BLaER1 (cell line): ENCODE measurements around the gene QPCT.

Experiments
- H3K27ac ChIP-seq: shearing (Covaris generic); formaldehyde crosslinking; 2 replicates; pipeline ENCODE4 v1.8.1; 2022
- H3K27me3 ChIP-seq: shearing (Covaris generic); formaldehyde crosslinking; 2 replicates; pipeline ENCODE4 v1.8.1; 2022
- H3K36me3 ChIP-seq: shearing (Covaris generic); formaldehyde crosslinking; 2 replicates; pipeline ENCODE4 v1.8.1; 2022
- H3K4me1 ChIP-seq: shearing (Covaris generic); formaldehyde crosslinking; 2 replicates; pipeline ENCODE4 v1.8.1; 2022
- H3K4me2 ChIP-seq: shearing (Covaris generic); formaldehyde crosslinking; 2 replicates; pipeline ENCODE4 v1.8.1; 2022
- H3K4me3 ChIP-seq: shearing (Covaris generic); formaldehyde crosslinking; 2 replicates; pipeline ENCODE4 v1.8.1; 2022
- H3K9ac ChIP-seq: shearing (Covaris generic); formaldehyde crosslinking; 2 replicates; pipeline ENCODE4 v1.8.1; 2022
- H3K9me3 ChIP-seq: shearing (Covaris generic); formaldehyde crosslinking; 2 replicates; pipeline ENCODE4 v1.8.1; 2022
- H4K20me1 ChIP-seq: shearing (Covaris generic); formaldehyde crosslinking; 2 replicates; pipeline ENCODE4 v1.8.1; 2022
- Cebpa-rat ChIP-seq: shearing (Covaris generic); IDR thresholded peaks from 2 replicates; pipeline ENCODE4 v1.8.1; 2022

The QPCT gene

GRCh38 chr2:37418956-37419355 is 74.5 kb downstream of the QPCT start:
- Histone ChIP-seq H3K4me3 (no peak overlapping the region), H3K4me2 (no peak overlapping the region), H4K20me1 (no peaks in the 10 kb centered on the region), H3K36me3 (no peaks in the 10 kb centered on the region), H3K27ac (no peak overlapping the region), H3K27me3 (no peaks in the 10 kb centered on the region), H3K4me1 (no peaks in the 10 kb centered on the region), H3K9ac (no peak overlapping the region), H3K9me3 (no peaks in the 10 kb centered on the region)
- no peak for TF ChIP-seq Cebpa-rat

GRCh38 chr2:37421686-37422085 is 77.3 kb downstream of the QPCT start:
- H3K4me3 ChIP-seq = no peak overlapping the region
- H3K9me3 ChIP-seq = no peaks in the 10 kb centered on the region
- no peaks in the 10 kb centered on the region for H3K27me3 ChIP-seq
- H3K4me2 ChIP-seq = no peak overlapping the region
- H3K9ac ChIP-seq = no peak overlapping the region
- TF ChIP-seq Cebpa-rat = no peak
- no peaks in the 10 kb centered on the region for H4K20me1 ChIP-seq
- no peaks in the 10 kb centered on the region for H3K36me3 ChIP-seq
- no peak overlapping the region for H3K27ac ChIP-seq
- H3K4me1 ChIP-seq = no peaks in the 10 kb centered on the region

- Histone ChIP-seq H3K4me3 (no peak overlapping the region), H3K4me2 (no peak overlapping the region), H3K36me3 (no peaks in the 10 kb centered on the region), H3K9me3 (no peaks in the 10 kb centered on the region), H4K20me1 (no peaks in the 10 kb centered on the region), H3K4me1 (no peaks in the 10 kb centered on the region), H3K9ac (no peak overlapping the region), H3K27me3 (no peaks in the 10 kb centered on the region), H3K27ac (no peak overlapping the region)
- no peak for TF ChIP-seq Cebpa-rat
These were observed 78.4 kb downstream of the QPCT start for GRCh38 chr2:37422816-37423215.
